HG03108 (cell line): ENCODE data around the gene LMF2.

Experiments
- ATAC-seq: cut with Tn5 transposase; IDR thresholded peaks from one replicate; pipeline ENCODE4 v1.9.1; 2021; ENCODE audit warnings: moderate library complexity; ENCODE audit not compliant: unreplicated experiment

LMF2 gene

GRCh38 chr22:50483977-50484853 lies 23.3 kb downstream of the LMF2 start:
- no peak for ATAC-seq

- ATAC-seq = no peak
Observed at GRCh38 chr22:50483556-50483955, 23.9 kb downstream of the LMF2 start.

GRCh38 chr22:50483106-50483505 lies 24.4 kb downstream of the LMF2 start:
- ATAC-seq = no peak

- no peak for ATAC-seq
Observed at GRCh38 chr22:50482107-50483074, 25.1 kb downstream of the LMF2 start.

GRCh38 chr22:50481440-50482106 lies 25.9 kb downstream of the LMF2 start, which contains the start of gene ADM2:
Gene ADM2, plus strand, starts transcription at chr22:50481543. Its CDS starts 305 bp downstream, at chr22:50481848.
- no peak for ATAC-seq

GRCh38 chr22:50481045-50481439 lies 26.5 kb downstream of the LMF2 start:
- no peak for ATAC-seq

GRCh38 chr22:50479721-50480120 lies 27.8 kb downstream of the LMF2 start:
- ATAC-seq = no peak

- no peak for ATAC-seq
Observed at GRCh38 chr22:50477923-50478322, 29.6 kb downstream of the LMF2 start.

GRCh38 chr22:50476868-50477267 lies 30.6 kb downstream of the LMF2 start:
- no peak for ATAC-seq

GRCh38 chr22:50475652-50476002 lies 31.9 kb downstream of the LMF2 start:
- ATAC-seq = no peak

- ATAC-seq = peak; percentile 78
Observed at GRCh38 chr22:50474710-50475651, 32.5 kb downstream of the LMF2 start, which contains the start of gene SBF1. Gene SBF1, minus strand, starts transcription at chr22:50475035. Its CDS starts 195 bp downstream, at chr22:50474840.

- ATAC-seq = no peak
Observed at GRCh38 chr22:50473855-50474671, 33.4 kb downstream of the LMF2 start.

- ATAC-seq = no peak
Observed at GRCh38 chr22:50473088-50473487, 34.4 kb downstream of the LMF2 start.

GRCh38 chr22:50471962-50472361 lies 35.5 kb downstream of the LMF2 start:
- ATAC-seq = no peak

GRCh38 chr22:50471197-50471847 lies 36.2 kb downstream of the LMF2 start:
- no peak for ATAC-seq

GRCh38 chr22:50470491-50470890 lies 37.0 kb downstream of the LMF2 start:
- peak; percentile 4 for ATAC-seq

GRCh38 chr22:50469377-50470305 lies 37.9 kb downstream of the LMF2 start:
- ATAC-seq = peak; percentile 48
